GM18499 (cell line): ENCODE measurements around the gene SMIM13.
A peak's percentile ranks its signal among the peaks of the same experiment; 100 is the strongest.

ENCODE experiments used
- ATAC-seq: cut with Tn5 transposase; IDR thresholded peaks from one replicate; pipeline ENCODE4 v1.9.1; 2021; ENCODE audit warnings: moderate number of reproducible peaks; ENCODE audit not compliant: insufficient read depth, unreplicated experiment

Gene SMIM13

DNA sequence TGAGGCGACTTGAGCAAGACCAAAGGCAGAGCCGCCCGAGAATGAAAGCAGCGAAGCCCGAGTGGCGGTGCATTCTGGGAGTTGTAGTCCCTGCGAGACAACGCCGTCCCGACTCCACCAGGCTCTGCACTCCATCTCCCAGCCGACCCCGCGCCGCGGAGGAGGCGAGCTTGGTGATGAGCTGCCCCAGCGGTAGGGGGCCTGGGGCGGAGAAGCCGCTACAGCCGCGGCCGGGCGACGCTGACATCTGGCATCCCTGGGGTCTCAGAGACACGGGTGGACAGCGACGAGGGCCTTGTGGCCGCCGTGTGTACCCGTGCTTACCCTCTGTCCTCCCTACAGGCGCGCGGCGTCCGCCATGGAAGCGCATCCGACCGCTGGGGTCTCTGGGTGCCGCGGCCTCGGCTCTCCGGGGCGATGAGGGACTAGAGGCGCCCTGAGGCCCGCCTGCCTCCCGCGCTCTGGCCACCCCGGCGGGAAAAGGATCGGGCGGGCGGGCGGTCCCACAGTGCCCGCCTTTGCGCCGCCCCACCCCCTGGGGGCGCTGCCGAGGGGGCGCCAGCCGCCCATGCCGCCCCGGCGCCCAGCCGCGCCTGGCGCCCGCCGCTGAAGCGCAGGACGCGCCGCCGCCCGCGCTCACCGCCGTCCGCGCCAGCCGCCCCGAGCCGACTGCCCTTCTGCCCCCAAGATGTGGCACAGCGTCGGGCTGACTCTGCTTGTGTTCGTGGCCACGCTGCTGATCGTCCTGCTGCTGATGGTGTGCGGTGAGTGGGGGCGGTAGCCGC is at the start of gene SMIM13:
SMIM13 (plus strand) TSS at position 209 of the 785 bp plus-strand sequence; CDS start at position 689, 480 bp downstream.
- ATAC-seq = peak; percentile 80

DNA sequence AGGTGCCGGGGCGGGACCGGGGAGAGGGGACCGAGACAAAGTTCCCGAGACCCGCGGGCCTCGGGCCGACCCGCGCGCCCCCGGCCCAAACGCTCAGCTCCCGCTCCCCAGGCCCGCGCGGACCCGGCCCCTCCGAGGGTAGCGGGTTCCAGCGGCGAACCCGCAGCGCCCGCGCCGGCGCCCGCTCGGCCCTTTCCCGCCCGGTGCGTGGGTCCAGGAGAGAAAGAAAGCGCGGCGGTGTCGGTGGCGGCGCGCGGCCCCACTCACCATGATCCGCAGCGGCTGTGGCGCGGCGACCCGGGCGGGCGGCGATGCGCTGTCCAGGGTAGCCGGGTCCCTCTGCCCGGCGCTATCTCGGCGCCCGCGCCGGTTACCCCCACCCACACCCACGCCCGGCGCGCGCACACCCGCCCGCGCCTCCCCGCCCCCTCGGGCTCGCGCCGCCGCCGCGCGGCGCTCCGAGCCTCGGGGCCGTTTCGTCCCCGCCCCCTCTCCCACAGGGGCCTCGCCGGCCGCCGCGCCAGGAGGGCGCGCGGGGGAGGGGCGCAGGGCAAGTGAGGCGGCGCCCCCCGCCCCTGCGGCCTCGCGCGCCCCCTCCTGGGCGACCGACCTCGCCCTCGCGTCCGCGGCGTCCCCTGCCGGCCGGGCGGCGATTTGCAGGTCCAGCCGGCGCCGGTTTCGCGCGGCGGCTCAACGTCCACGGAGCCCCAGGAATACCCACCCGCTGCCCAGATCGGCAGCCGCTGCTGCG is 49.5 kb upstream of the SMIM13 start, which contains the start of gene ELOVL2:
ELOVL2 (minus strand) TSS at position 345 of the 751 bp plus-strand sequence; CDS start at position 270, 75 bp downstream.
- no peak for ATAC-seq

DNA sequence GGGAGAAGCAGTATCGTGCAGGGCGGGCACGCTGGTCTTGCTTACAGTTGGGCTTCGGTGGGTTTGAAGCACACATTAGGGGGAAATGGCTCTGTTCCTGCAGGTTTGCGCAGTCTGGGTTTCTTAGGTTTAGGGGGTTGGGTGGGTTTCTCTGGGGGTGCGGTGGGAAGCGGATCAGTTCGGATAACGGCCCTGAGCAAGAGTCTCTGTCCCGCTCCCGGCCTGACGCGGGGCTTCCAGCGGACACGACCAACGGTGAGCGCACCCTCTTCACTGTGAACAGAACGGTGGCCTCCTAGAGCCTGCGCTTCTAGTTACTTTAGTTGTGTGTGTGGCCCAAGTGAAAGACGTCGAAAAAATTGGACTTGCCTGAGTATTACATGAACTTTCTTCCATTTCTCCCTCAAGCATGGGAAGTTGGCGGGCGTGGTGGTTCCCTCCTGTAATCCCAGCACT is 48.9 kb upstream of the SMIM13 start:
- ATAC-seq = no peak

DNA sequence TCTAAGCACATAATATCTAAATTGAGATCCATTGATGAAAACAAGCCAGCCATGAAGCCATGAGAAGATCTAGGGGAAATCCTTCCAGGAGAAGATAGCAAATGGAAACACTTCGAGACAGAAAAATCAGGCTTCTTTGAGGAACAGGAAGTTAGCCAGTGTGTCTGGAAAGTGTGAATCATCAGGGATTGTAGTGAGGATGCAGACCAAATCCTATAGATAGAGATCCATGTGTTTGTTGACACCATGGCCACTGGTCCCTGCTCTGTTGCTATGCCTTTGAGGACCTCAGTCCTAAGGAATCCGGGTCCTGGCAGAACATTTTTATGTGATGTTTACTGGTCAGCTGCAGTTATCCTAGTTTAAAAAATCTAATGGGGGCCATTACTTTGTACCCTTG is 42.9 kb upstream of the SMIM13 start:
- no peak for ATAC-seq

DNA sequence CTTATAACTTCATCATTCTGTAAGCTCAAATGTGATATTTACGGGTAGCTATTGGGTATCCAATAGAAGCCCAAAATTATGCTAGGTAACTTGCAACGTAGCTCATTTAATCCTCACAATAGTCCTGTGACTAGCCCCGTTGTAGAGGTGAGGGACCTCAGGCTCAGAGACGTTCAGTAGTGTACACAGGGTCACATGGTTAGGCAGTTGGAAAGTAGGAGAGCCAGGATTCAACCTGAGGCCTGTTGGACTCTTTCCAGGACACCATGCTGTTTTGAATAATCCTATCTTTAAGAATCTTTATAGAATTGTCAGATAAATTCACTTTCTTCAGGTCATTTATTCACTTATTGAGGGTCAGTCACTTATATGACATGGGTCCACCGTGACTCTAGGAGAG is 40.3 kb upstream of the SMIM13 start:
- ATAC-seq = no peak

DNA sequence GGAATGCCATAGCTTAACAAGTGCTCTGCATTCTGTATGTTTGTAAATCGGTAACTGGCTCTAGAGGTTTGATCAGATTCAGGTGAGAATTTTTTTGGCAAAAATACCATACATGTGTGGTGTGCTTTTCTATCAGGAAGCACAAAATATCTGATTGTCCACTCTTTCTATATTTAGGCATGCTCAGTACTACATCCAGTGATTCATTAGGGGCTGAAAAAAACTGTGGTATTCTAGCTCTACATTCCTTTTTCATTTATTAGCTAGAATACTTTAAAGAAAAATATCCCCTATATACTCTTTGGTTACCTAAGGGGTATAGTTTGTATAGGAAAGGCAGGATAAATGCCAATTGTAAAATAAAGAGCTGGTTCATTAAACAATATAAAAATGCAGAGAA is 38.9 kb upstream of the SMIM13 start:
- no peak for ATAC-seq

DNA sequence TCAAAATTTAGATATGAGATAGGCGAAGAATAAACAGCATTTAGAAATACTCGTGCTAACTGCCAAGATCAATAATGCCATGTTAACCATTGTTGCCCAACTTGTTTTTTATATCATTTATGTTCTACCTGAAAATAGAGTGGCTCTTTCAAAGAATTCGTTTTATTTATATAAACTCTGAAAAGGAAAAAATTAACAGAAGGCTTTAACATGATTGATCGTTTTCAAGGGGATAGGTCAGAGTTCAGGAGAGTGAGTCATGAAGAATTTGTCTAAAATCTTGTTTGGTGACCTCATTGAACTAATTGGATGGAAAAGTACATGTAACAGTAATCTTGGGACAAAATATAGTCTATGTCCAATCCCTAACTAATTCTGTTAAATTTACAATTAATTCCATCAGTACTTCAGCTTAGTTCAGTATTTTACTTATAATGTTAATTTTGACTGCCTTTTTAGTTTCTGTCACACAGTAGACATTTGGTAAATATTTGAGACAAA is 38.5 kb upstream of the SMIM13 start:
- ATAC-seq = no peak

DNA sequence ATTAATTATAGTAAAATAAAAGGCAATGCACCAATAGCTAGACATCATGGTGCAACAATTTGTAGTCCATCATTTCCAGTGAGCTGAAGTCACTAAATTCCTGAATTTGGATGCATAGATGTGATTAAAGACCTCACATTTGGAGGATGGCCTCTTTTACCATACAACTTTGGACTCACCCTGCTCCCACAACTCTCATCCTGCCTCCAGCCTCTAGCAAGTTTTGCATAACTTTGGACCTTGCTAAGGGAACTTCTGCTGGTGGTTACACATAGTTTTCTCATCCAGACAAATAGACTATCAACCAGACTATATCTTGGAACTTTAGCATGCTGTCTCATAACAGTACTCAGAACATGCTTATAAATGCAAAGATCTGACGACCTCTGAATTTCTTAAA is 36.8 kb upstream of the SMIM13 start:
- no peak for ATAC-seq

DNA sequence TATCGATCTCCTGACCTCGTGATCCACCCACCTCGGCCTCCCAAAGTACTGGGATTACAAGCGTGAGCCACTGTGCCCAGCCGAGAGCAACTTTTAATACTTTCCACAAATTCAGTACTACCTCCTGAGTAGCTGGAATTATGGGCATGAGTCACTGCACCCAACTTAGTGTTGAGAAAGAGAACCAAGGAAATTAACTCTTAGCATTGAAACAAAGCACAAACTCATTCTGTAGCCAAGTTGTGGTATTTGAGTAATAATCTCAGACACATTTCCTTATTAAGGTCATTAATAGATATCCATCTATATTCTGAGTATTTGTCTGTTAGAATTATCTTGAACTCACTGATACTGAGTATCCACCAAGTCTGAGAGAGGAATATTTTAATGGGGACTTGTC is 35.2 kb upstream of the SMIM13 start:
- no peak for ATAC-seq

DNA sequence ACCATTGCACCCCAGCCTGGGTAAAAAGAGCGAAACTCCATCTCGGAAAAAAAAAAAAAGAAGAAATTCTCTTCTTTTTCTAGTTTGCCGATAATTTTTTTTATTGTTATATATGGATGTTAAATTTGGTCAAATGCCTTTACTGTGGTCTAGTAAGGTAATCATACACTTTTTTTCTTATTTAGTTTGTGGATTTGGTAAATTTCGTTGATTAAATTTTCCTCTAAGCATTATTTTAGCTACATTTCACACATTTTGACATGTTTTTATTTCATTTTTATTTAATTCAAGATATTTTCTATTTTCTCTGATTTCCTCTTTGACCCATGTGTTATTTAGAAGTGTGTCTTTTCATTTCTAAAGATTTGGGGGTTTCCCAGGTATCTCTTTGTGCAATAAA is 31.6 kb upstream of the SMIM13 start:
- ATAC-seq = no peak

DNA sequence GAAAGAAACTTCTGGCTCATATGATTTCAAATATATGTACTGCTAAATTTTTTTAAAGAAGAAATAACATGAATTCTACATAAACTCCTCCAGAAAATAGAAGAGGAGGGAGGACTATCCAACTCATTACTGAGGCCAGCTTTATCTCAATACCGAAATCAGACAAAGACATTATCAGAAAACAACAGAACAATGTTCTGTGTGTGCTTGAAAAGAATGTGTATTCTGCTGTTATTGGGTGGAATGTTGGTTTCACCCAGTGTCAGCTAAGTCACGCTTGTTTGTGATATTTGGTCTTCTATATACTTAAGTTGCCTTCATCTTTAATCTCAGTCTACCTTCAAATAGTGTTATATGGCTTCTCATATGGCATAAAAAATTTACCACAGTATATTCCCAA is 30.9 kb upstream of the SMIM13 start:
- ATAC-seq = no peak

DNA sequence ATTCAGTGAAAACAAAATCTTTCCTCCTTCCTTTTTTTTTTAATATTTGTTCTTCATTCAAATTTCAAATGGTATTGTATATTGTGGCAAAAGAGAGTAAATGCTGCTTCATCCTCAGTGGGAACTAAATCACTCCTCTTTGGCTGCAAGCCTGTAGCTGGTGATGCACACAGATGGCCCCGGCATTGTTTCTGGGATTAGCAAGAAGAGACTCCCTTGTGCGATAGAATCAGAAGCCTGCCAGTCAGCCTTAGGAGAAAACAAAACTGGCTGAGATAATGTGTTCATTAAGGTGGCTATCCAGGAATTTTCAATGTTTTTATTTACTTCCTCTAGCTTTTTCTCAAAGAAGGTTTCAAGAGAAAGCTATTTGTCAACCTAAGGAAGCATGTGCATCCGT is 28.8 kb upstream of the SMIM13 start:
- ATAC-seq = no peak

DNA sequence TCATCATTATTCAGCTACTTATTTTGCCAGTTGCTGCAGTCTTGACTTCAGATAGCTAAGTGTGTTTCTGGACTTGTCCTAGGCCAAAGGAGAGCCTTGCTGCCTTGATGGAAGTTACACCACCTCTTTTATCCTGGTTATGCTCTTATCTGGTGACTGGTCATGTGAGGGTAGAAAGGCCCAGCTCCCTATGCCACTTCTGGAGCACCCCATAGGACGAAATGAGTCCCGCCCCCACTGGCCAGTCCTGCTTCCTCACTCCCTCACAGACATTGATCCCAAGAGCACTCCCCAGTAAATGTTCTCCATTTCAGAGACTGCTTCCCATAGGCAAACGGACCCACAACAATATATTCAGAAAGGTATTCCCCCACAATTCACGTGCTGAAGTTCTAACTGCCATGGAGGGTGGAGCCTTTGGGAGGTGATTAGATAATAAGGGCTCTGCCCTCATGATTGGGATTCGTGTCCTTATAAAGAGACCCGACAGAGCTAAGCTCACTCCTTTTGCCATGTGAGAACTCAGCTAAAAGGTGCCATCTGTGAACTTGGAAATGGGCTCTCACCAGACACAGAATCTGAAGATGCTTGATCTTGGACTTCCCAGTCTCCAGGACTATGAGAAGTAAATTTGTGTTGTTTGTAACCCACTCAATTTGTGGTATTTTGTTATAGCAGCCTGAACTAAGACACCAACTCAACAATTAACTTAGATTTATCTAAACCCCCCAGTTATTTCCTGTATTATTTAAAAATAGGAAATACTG is 28.0 kb upstream of the SMIM13 start:
- no peak for ATAC-seq

DNA sequence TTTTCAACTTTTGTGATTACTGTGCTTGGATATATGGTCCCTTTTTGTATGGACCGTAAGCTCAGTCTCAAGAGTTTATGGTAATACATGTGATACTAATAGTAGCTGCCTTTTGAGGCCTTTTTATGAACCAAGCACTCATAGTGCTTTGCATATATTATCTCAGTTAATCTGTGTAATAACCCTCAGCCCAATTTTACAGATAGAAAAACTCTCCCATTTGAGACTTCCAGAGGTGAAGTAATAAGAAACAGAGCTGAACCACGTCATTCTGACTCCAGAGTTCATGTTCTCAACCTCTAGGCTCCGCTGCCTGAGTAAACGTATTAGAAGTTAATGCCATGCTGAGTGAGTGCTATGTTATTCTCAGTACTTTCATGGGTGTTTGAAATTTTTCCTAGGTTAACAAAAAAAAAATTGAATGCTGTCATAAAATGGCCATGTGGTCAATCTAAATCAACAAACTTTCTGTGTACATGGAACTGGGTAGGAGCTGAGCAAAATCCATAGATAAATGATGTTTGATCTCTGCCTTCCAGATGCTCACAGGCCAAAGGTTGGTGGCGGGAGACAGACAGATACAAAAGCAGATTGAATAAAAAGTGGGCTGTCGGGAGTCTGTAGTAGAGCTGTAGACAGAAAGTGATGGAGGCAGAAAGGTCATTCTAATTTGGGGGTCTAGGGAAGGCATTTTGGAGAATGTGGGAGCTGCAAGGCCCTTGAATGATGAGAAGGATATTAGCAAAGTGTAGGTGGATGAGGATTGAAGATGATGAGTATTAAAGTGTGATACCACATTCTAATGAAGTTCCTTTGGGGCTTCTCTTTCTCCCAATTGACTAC is 26.9 kb upstream of the SMIM13 start:
- no peak for ATAC-seq

DNA sequence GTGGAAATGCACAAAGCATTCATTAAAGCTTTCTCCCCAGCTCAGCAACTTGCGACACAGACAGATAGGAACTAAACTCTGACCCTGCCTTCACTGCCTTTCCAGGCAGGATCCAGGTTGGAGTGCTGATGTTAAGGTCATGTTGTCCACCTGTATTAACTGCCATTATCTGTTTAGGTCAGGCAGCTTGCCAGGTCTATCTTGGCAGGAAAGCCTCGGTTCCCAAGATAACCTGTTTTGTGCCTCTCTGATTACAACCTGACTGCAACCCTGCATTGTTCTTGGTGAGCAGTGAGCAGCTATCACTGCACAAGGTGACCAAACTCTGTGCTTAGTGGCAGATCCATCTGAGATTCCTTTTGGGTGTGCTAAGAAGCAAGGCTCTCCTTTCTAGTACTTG is 26.3 kb upstream of the SMIM13 start:
- ATAC-seq = no peak

DNA sequence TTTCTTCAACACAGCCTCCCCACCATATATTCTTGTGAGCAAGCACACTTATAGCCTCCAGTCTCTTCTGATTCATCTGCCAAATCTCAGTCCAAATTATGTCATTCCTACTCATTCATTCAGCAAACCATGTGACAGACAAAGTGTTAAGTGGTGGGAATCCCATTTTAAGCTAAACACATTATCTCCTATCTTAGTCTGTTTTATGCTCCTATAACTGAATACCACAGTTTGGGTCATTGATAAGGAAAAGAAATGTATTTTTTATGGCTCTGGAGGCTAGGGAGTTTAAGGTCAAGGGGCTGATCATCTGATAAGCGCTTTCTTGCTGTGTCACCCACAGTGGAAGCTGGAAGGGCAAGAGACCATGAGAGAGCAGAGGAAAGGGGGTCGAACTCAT is 23.9 kb upstream of the SMIM13 start:
- no peak for ATAC-seq

DNA sequence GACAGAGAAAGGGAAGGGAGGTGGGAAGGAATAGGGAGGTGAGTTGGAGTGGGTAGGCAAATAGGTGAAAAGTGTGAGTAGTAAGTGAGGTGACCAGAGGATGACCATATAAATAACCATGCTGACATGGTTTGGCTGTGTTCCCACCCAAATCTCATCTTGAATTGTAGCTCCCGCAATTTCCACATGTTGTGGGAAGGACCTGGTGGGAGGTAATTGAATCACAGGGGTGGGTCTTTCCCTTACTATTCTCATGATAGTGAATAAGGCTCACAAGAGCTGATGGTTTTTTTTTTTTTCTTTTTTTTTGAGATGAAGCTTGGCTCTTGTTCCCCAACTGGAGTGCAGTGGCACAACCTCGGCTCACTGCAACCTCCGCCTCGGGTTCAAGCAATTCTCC is 21.5 kb upstream of the SMIM13 start:
- no peak for ATAC-seq

DNA sequence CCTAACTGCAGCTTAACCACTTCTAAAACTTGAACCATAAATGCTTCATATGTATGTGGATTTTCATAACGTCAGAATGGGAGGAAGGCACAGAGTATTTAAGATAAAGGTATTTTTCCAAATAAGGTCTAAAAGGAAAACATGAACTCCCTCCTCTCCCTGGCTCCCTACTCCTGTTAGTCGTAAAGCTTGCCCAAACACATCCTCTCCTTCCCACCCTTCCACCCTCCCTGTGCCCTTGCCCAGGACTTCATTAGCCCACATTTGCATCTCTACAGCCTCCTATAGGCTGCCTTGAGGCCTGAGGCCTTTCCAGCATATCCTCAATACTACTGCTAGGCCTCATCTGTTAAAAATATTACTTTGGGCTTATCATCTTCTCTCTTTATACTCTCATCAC is 17.1 kb upstream of the SMIM13 start:
- no peak for ATAC-seq

DNA sequence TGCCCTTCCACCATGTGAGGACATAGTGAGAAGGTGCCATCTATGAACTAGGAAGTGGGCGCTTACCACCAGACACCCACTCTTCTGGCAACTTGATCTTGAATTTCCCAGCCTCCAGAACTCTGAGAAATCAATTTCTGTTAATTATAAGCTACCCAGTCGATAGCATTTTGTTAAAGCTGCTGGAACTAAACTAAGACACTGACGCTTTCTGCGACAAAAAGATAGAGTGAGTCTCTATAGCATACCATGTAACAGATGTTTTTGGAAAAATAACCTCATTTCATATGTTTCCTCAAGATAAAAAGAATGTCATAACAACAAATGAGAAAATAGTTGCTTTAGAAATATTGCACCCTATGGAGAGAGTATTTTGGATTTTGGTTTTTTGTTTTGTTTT is 15.4 kb upstream of the SMIM13 start:
- ATAC-seq = no peak

DNA sequence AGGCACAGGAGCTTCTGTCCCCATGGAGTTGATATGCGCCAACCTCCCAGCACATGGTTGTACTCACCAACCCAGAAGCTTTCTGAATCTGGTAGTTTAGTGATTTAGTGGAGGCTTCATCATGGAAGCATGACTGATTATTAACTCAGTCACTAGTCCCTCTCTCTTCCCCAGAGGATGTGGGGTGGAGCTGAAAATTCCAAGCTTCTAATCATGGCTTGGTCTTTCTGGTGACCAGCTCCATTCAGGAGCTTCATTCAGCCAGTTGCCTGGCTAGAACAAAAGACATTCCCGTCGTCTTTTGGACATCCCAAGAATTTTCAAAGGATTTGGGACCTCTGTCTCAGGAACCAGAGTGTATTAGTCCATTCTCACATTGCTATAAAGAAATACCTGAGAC is 13.3 kb upstream of the SMIM13 start:
- ATAC-seq = no peak
